ENCODE results near the gene TENT4B.
"Not testable (repeated sequence)": the region's sequence is repeated elsewhere in the genome, so short reads cannot be mapped to it uniquely, and the experiment has no call there.

Gene TENT4B

GRCh38 chr16:50234771-50235556 is 81.9 kb downstream of the TENT4B start:
- no peak for DNase-seq (ENCODE audit: low spot score)

DNA sequence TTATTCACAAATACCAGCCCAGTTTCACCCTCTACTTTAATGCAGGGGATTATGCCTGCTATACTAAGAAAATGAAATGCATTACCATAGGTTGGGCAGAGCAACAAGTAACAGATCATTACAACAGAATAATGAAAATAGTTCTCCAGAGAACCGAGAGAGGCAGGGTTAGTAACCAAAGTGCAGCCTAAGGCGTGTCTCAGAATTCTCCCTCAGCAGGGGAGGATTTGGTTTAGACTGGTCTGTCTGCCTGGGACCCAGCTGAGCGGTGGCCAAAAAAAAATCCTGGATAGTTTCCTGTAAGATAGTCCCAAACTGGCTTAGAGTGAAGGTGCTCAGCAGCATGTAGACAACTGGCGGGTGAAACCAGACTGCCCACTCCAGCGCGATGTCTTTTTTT is 82.5 kb downstream of the TENT4B start:
- no peak for DNase-seq (ENCODE audit: low spot score)

GRCh38 chr16:50238314-50238713 is 85.2 kb downstream of the TENT4B start:
- DNase-seq (ENCODE audit: low spot score): no peak

- peak; percentile 16 for DNase-seq (ENCODE audit: low spot score)
Observed at GRCh38 chr16:50238868-50239301, 85.8 kb downstream of the TENT4B start.

DNA sequence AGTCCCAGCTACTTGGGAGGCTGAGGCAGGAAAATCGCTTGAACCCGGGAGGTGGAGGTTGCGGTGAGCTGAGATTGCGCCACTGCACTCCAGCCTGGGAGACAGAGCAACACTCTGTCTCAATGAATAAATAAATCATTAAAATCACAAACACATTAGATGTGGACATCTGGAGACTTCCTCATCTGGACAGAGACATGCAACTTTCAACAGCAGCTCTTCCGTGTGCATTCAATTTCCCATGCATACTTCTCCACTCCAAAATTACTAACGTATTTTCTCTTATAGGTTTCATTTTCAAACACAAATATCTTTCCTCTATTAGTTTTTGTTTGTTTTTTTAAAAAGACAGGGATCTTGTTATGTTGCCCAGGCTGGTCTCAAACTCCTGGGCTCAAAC is 89.9 kb downstream of the TENT4B start:
- not testable (repeated sequence) for DNase-seq (ENCODE audit: low spot score)

- no peak for DNase-seq (ENCODE audit: low spot score)
Observed at GRCh38 chr16:50244140-50244503, 91.0 kb downstream of the TENT4B start.

GRCh38 chr16:50244504-50245416 is 91.7 kb downstream of the TENT4B start:
- DNase-seq (ENCODE audit: low spot score): no peak

GRCh38 chr16:50245417-50246298 is 92.6 kb downstream of the TENT4B start:
- peak; percentile 48 for DNase-seq (ENCODE audit: low spot score)

- DNase-seq (ENCODE audit: low spot score): no peak
Observed at GRCh38 chr16:50246299-50247122, 93.4 kb downstream of the TENT4B start.

- DNase-seq (ENCODE audit: low spot score): no peak
Observed at GRCh38 chr16:50247123-50247905, 94.2 kb downstream of the TENT4B start.

DNA sequence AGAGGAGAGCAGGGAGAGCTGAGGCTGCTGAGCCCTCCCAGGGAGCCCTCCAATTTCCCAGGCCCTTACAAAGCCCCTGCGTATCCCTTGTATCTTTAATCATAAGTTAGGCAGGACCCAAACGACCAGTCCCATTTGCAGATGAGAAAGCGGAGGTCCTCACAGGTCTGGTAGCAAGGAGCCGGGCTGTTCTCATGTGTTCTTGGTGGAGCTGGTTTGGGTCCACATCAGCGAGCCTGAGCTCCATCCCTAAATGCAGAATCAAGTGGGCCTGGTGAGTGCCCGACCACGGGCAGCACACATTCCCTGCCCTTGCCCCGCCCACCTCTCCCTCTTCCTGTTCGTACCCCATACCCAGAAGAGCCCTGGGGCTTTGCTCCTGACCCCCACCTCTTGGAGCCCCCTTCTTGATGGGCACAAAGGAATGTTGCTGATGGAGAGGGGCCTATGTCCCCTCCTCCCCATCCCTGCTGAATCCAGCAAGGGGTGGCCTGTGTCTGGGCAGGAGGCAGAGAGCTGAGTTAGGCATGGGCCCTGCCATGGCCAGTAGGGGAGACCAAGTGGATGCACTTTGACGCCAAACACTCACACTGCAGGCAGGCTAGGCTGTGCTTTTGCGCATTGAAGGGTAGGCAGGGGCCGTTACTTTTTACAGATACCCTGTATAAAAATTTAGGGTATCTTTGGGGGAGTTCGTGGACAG is 95.0 kb downstream of the TENT4B start:
- no peak for DNase-seq (ENCODE audit: low spot score)

DNA sequence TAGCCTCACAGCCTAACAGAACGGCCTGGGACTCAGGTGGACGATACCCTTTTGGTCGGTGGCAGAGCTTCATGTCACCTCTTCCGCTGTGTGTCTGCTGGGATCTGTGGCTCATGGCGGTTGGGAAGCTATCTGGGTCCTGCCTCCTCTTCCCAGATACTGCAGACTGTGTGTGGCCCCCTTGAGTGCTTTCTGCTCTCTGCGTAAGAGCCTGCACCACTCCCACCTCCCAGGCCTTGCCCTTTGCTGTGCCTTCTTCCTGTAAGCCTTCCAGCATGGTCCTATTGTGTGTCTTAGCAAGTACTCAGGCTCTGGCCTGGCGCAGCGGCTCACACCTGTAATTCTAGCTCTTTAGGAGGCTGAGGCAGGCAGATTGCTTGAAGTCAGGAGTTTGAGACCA is 95.7 kb downstream of the TENT4B start:
- no peak for DNase-seq (ENCODE audit: low spot score)

GRCh38 chr16:50251375-50252081 is 98.4 kb downstream of the TENT4B start:
- DNase-seq (ENCODE audit: low spot score): no peak

DNA sequence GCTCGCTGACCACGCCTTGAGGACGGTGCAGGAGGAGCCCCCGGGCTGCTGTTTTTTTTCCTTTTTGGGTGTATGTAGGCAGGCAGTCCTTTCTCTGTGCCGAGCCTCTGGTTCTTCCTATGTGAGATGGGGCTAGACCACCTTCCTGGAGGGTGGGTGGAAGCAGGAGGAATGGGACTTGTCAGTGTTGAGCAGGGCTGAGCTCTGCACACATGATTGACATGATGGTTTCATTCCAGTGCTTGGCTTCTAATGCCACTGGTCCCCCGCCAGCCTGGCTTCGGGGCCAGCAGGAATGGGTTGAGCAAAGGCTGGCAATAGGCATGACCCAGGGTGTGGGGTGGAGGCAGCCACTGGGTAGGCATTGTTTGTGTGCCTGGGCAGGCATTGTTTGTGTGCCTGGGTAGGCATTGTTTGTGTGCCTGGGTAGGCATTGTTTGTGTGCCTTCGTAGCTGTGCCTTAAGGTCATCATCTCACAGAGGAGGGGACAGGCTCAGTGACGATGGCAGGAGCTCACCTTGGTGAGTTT is 99.0 kb downstream of the TENT4B start:
- DNase-seq (ENCODE audit: low spot score): no peak

DNA sequence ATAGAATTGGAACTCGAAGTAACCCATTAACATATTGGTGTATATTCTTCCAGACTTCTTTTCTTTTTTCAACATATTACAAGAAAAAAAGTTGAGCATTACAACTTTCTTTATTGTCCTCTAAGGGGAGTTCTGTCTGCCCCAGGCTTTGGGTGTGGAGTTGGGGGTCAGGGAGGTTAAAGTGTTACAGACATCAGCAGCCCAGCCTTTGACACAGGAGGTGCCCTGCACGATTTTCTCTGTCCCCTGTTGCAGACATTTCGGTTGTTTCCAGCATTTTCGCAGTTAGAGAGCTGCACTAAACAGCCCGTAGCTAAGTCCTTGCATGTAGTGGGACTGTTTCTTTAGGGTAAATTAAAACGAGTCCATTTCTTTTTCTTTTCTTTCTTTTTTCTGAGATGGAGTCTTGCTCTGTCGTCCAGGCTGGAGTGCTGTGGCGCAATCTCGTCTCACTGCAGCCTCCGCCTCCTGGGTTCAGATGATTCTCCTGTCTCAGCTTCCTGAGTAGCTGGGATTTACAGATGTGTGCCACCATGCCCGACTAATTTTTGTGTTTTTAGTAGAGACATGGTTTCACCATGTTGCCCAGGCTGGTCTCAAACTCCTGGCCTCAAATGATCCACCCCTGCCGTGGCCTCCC is 99.9 kb downstream of the TENT4B start:
- no peak for DNase-seq (ENCODE audit: low spot score)

GRCh38 chr16:50253514-50253910 is 100.4 kb downstream of the TENT4B start:
- DNase-seq (ENCODE audit: low spot score): no peak

GRCh38 chr16:50254072-50254471 is 101.0 kb downstream of the TENT4B start:
- DNase-seq (ENCODE audit: low spot score): no peak

DNA sequence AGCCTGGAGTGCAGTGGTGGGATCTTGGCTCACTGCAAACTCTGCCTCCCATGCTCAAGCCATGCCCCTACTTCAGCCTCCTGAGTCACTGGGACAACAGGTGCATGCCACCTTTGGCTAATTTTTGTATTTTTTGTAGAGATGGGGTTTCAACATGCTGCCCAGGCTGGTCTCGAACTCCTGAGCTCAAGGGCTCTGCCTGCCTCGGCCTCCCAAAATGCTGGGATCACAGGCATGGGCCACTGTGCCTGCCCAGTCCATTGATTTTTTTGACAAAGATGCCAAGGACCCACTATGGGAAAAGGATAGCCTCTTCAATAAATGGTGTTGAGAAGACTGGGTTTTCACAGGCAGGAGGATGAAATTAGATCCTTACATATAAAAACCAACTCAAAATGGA is 102.4 kb downstream of the TENT4B start:
- no peak for DNase-seq (ENCODE audit: low spot score)
